Thyroid gland (tissue), 4 donors: ENCODE data around the gene MAGI3.

Experiments
- CTCF ChIP-seq, 6 experiments: fragments of 200-600 bp in 3 of 6; fragments of 450-650 bp in 3 of 6; sonication (generic) in 3 of 6; IDR thresholded peaks; one replicate each; pipeline ENCODE4 v1.5.1; 2016 to 2019; ENCODE audit warnings: antibody characterized with exemption in 6 of 6, mild to moderate bottlenecking in 2 of 6, inconsistent platforms in 1 of 6, moderate library complexity in 1 of 6
- POLR2A ChIP-seq, 2 donors: fragments of 450-650 bp; IDR thresholded peaks; one replicate each; pipeline ENCODE4 v1.6.1; 2017; ENCODE audit warnings: antibody characterized with exemption in 2 of 2, mild to moderate bottlenecking in 2 of 2, moderate library complexity in 1 of 2

- TF ChIP-seq CTCF (IDR thresholded peaks at IDR 0.05) (no peak), POLR2A (IDR thresholded peaks at IDR 0.05) (no peak)
Observed at GRCh38 chr1:113401067-113401466, 10.8 kb downstream of the MAGI3 start.
